Stimulated activated CD8-positive, alpha-beta memory T cell treated with anti-CD3 and anti-CD28 coated beads, Interleukin-7, amount 100 ng/mL, for 48 hours (primary cell): ENCODE measurements around the gene GALNT10.

ENCODE experiments used
- DNase-seq, 2 donors: peaks; one replicate each; pipeline ENCODE4 v3.0.0-alpha.2; 2020; ENCODE audit warnings: low read depth in 1 of 2; ENCODE audit errors: extremely low read depth in 1 of 2

GALNT10 gene

GRCh38 chr5:154429341-154429740, 238.8 kb downstream of the GALNT10 start:
- no peak for DNase-seq

GRCh38 chr5:154430466-154430865, 239.9 kb downstream of the GALNT10 start:
- DNase-seq = no peak

GRCh38 chr5:154430961-154431630, 240.6 kb downstream of the GALNT10 start:
- no peak for DNase-seq

- no peak for DNase-seq
These were observed 244.7 kb downstream of the GALNT10 start for GRCh38 chr5:154435226-154435625.

DNA sequence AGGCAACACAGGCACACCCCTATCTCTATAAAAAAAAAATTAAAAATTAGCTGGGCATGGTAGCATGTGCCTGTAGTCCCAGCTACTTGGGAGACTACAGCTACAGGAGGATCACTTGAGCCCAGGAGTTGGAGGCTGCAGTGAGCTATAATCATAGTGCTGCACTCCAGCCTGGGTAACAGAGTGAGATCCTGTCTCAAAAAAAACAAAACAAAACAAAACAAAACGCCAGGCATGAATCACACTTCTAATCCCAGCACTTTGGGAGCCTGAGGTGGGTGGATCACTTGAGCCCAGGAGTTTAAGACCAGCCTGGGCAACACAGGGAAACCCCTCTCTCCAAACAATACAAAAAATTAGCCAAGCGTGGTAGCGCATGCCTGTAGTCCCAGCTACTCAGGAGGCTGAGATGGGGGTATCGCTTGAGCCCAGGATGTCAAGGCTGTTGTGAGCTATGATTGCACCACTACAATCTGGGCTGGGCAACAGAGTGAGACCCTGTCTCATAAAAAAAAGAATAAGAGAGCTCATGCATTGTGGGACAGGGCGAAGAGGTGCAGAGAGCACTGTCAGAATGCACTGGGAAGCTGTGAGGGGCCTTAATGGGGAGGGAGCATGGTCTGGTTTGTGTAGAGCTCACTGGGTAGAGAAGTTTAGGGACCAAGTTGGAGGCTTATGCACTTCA, 246.9 kb downstream of the GALNT10 start:
- DNase-seq = no peak

- no peak for DNase-seq
These were observed 250.0 kb downstream of the GALNT10 start for GRCh38 chr5:154440540-154440939.

DNA sequence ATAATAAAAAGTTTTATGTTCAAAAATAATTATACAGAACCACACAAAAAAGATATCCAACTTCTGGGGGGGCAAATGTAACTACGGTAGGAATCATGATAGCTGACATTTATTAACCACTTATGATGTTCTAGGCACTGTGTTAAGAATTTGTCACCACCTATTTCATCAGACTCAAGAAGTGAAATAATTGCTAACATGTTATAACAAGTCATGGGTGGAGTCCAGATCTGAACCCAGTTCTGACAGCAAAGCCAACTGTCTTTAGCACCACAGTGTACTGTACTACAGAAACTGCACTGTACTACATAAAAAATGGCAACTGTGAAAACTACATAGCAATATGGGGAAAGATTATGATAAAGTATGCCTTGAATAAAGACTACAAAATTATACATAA, 252.3 kb downstream of the GALNT10 start:
- no peak for DNase-seq

DNA sequence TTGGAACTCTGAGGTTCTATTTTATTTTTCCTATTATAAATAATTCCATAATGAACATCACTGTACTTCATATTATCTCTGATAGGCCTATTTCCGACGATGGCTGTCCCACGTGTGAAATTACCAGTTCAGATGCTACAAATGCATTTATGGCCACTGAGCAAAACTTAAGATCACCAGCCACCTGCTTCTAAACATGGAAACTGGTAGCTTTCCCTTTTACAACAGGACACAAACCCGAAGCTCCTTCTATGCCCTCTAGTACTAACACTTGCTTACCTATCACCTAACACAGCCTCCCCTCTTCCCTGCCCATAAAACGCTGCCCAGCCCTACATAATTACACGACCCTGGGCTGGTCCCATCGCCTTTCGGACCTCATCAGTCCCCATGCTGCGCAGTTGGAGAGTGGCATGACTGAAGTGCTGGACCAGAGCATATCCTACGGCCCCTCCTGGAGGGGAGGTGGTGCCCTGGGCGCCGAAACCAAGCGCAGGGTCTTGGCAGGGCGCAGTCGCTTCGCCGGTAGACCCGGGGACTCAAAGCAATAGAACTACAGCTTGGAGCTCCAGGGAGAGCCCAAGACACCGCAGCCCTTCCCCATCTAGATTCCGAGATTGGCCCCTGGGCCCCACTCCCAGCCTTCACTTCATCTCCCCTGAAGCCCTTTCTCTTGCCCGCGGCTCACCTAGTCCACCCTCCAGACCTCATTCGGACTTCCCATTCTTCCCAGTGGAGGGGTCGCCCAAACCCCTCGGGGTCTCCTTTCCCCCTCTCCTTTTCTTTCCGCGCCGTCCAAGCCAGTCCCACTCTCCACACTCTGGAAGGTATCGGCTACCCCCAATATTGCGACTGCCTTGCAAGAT, 254.3 kb downstream of the GALNT10 start:
- peak in 1 of 2 donors; percentile 3 for DNase-seq

DNA sequence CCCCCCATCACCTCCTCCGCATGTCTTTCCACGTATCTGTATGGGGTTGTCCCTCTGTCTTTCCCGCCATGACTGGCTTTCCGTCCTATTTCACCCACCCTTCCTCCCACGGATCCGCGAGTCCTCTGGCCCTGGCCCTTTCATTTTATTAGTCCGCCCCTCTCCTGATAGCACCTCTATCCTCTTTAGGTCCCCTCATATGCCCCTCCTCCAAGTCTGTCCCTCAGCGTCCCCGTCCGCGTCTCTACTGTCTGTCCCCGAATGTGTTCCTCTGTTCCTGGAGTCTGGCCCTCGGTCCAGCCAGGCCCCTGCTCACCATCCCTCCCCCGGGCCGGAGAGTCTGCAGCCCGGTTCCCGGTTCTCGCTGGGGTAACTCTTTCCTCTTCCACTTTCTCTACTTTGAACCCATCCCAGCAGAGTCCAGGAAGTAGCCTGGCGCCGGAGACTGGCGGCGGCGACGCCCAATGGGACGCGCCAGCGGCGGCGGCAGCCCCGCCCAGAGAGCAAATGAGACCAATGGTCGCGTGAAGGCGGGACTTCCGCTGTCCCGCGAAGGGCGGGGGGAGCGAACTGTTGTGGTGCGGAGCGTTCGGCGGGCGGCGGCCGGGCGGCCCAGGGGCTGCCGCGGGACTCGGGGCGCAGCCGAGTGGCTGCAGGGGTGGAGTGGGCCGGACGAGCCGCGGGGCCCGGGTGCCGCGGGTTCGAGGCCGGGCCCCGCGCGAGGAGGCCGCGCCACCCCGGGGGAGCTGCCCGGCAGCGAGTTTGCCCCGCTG, 255.1 kb downstream of the GALNT10 start, which contains the start of gene SAP30L:
TSS of gene SAP30L (plus strand) at position 576 of the 773 bp plus-strand sequence. CDS start 608 bp downstream, outside the sequence.
- peak; percentile 85 to 93 for DNase-seq

GRCh38 chr5:154446195-154447088, 255.9 kb downstream of the GALNT10 start:
- DNase-seq = peak; percentile 8 to 14

DNA sequence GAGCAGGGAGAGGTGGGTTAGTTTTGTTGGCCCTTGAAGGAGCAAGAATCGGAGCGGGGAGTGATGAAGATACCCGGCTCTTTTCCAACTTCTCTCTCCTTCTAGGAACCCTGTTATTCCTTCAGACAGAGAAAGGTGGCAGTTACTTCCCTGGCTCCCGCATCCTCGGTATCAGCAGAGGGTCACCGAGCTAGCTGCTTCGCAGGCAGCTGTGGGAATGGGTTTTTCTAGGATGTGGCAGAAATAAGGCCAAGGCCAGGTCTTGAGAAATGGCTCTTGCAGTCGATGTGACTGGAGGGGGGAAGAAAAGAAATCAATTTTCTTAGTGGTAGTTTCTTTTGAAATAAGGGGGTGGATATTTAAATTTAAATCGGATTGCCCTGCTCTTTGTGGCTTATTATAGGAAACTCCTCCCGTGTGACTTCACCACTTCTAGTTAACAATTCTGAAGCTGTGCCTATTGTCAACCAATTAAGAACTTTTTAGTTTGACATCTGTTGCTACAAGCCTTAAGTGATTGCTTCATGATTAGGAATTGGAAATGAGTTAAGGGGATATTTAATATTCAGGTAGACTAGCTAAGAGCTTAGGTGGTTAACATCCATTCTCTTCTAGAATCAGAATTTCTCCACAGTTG, 256.7 kb downstream of the GALNT10 start:
- no peak for DNase-seq

DNA sequence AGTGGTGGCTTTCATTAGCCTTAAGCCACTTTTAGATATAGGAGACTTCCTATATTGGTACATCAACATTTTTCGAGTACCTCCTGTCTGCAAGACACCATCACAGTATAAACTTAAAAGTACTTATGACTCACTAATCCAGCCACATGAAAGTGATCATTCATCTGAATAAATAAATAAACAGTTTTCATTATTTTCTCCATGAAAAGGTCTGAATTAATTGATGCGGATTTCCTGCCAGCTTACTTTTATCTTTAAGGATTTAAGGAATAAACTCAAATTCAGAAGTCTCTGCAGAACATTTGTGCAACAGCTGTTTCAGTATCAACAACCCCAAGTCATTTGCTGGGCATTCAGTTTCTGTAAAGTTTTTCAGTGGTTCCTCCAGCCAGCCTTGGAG, 259.3 kb downstream of the GALNT10 start:
- no peak for DNase-seq

DNA sequence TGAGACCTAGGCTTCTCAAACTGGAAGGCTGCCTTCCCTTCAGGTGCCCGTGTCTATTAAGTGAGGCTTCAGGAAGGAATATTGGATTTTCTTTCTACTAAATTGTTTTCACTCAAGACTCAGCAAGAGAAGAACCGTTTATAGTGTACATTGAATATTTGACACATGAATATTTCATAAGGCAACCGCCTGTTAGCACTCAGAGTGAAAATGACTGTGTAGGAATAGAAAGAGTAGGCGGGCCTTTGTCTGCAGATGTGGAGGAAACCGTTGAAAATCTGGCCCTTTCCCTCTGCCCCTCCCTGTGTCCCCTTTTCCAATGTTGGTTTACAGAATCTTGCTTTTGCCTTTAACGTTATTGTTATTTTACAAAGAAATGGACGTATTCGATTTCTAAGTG, 261.4 kb downstream of the GALNT10 start:
- no peak for DNase-seq

DNA sequence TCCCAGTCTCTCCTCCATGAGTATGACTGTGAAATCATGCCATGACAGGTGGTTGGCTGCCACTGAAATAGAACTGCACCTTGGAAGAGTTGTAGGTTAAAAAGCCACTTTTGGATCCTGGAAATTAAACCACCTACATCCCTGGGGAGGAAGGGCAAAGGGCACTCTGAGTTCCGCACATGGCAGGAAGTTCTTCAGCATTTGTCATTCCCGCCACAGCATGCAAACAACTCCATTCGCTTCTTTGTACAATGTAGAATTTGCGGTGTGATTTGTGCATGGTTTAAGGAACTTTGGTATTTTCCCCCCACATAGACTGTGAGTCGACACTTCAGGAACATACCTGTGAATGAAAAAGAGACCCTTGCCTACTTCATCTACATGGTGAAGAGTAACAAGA, 265.1 kb downstream of the GALNT10 start:
- DNase-seq = no peak

- no peak for DNase-seq
These were observed 266.0 kb downstream of the GALNT10 start for GRCh38 chr5:154456540-154456939.

DNA sequence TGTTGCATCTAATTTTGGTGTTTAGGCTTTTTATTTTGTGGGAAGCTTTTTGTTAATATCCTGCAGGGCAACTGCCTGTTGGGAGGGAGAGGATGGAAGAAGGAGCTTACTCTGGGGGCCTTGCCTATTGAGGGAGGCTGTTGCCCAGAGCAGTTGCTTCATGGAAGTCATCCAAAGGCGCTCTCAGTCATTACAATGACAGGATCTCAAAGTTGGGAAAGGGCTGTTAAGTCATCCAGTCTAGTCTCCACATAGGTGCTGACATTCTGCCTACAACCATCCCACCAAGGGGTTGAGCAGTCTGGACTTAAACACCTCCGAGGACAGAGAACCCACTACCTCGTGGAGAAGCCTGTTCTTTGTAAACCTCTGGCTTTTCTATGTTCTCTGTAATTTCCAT, 268.5 kb downstream of the GALNT10 start:
- DNase-seq = no peak

GRCh38 chr5:154460172-154460571, 269.6 kb downstream of the GALNT10 start:
- no peak for DNase-seq

GRCh38 chr5:154461531-154461930, 271.0 kb downstream of the GALNT10 start:
- DNase-seq = no peak

- no peak for DNase-seq
These were observed 273.9 kb downstream of the GALNT10 start for GRCh38 chr5:154464438-154464837.
